Measurements from ENCODE around the gene GIMD1. TPM values are rescaled to one million over a fixed set of nuclear protein-coding genes. Genes with fewer than 3 reads are reported as not detected.

GIMD1 gene
- total RNA-seq, 1 experiment from 2014 or later: not detected

GRCh38 chr4:106395582-106395981 is 27.0 kb upstream of the GIMD1 start:
- peaks cover 23 to 27% of the 10 kb centered on the region in 2 experiments for H3K9me3 Mint-ChIP-seq
- Histone ChIP-seq H3K79me1 (ENCODE audit: insufficient read depth, low read depth, low read length, poor library complexity, severe bottlenecking) (no peaks in the 10 kb centered on the region), H4K91ac (ENCODE audit: insufficient read length, low read depth, low read length) (no peak overlapping the region), H3K4me1 (ENCODE audit: insufficient read depth, low read length) (no peaks in the 10 kb centered on the region), H2AFZ (ENCODE audit: low read length) (no peak overlapping the region), H3K79me2 (ENCODE audit: insufficient read depth, low read length) (no peaks in the 10 kb centered on the region), H3K4ac (ENCODE audit: low read depth, low read length) (no peak overlapping the region), H3K9ac (ENCODE audit: extremely low read depth, insufficient read length, low read length) (no peak overlapping the region), H4K8ac (replicated peaks; ENCODE audit: insufficient read length, low read depth, low read length) (no peak overlapping the region), H3K23ac (ENCODE audit: insufficient read length, low read depth, low read length) (no peak overlapping the region), H2BK20ac (ENCODE audit: low read depth, low read length, poor library complexity, severe bottlenecking) (no peak overlapping the region), H3K9me3 (ENCODE audit: control insufficient read depth, low read depth, low read length) (no peaks in the 10 kb centered on the region), H3K4me2 (ENCODE audit: insufficient read depth, insufficient read length, low read length) (no peak overlapping the region), H2BK120ac (ENCODE audit: low read depth, low read length, poor library complexity, severe bottlenecking) (no peak overlapping the region), H2AK5ac (ENCODE audit: insufficient read length, low read length) (no peak overlapping the region), H3K14ac (ENCODE audit: insufficient read depth, low read length) (no peak overlapping the region), H3K23me2 (ENCODE audit: insufficient read length, low read depth, low read length, poor library complexity, severe bottlenecking) (no peaks in the 10 kb centered on the region), H2BK5ac (ENCODE audit: insufficient read length, low read length) (no peak overlapping the region), H3K27ac (ENCODE audit: insufficient read length, low read depth, low read length) (no peak overlapping the region), H3K56ac (ENCODE audit: insufficient read length, low read depth, low read length) (no peak overlapping the region), H4K5ac (ENCODE audit: insufficient read length, low read depth, low read length) (no peak overlapping the region), H4K20me1 (ENCODE audit: control insufficient read depth, insufficient read depth, insufficient read length) (no peaks in the 10 kb centered on the region), H2BK15ac (ENCODE audit: low read depth, low read length) (no peak overlapping the region), H3K27me3 (ENCODE audit: insufficient read depth, low read length) (no peaks in the 10 kb centered on the region), H3K18ac (ENCODE audit: insufficient read length, low read depth, low read length) (no peak overlapping the region), H2BK12ac (ENCODE audit: insufficient read length, low read depth, low read length) (no peak overlapping the region), H3T11ph (ENCODE audit: low read length) (no peak overlapping the region)
- H3K4me3 Mint-ChIP-seq: no peak overlapping the region
- WGBS (ENCODE audit: extremely low coverage, insufficient read length, low lambda C conversion rate): no CpG with 5 or more reads among the region's 2 CpGs
- no peak for DNase-seq
- no peaks in the 10 kb centered on the region for H3K4me1 Mint-ChIP-seq
- H3K27ac Mint-ChIP-seq: no peak overlapping the region
- H3K27me3 Mint-ChIP-seq (ENCODE audit: low read depth): no peaks in the 10 kb centered on the region
- peaks cover 3 to 23% (median 13%) of the 10 kb centered on the region in 3 experiments; a peak in 6 of 7 replicates for H3K36me3 Mint-ChIP-seq (ENCODE audit: insufficient read depth in 1 of 3, low read depth in 3 of 3)
- no peak for TF ChIP-seq CTCF (conservative IDR thresholded peaks at IDR 0.05)
